Tibial nerve (tissue), 4 donors: ENCODE results near the gene MS4A2. TPM values are rescaled to one million over a fixed set of nuclear protein-coding genes. Genes with fewer than 3 reads are reported as not detected.
"Not testable (repeated sequence)": the region's sequence is repeated elsewhere in the genome, so short reads cannot be mapped to it uniquely, and the experiment has no call there.

Source experiments
- DNase-seq, 2 donors: peaks; one replicate each; pipeline ENCODE4 v3.0.0-alpha.2; 2019; ENCODE audit warnings: low spot score in 2 of 2
- H3K27ac ChIP-seq, 4 donors: fragments of 200-600 bp; sonication (generic) in 3 of 4; one replicate each; pipeline ENCODE4 v1.5.1; 2017 to 2019; ENCODE audit warnings: mild to moderate bottlenecking in 1 of 4
- H3K27me3 ChIP-seq, 2 donors: fragments of 200-600 bp; sonication (generic) in 1 of 2; one replicate each; pipeline versions ENCODE4 v1.5.1 to v1.6.0; 2017 to 2019
- H3K36me3 ChIP-seq, 3 donors: fragments of 200-600 bp; sonication (generic); one replicate each; pipeline ENCODE4 v1.5.1; 2018 to 2019
- H3K4me1 ChIP-seq, 4 donors: fragments of 200-600 bp; sonication (generic) in 3 of 4; one replicate each; pipeline ENCODE4 v1.5.1; 2017 to 2019
- H3K4me3 ChIP-seq, 4 donors: fragments of 200-600 bp; sonication (generic) in 3 of 4; one replicate each; pipeline ENCODE4 v1.5.1; 2017 to 2019; ENCODE audit warnings: mild to moderate bottlenecking in 1 of 4, moderate library complexity in 1 of 4
- H3K9me3 ChIP-seq, 4 donors: fragments of 200-600 bp; sonication (generic) in 3 of 4; one replicate each; pipeline ENCODE4 v1.5.1; 2017 to 2019
- EP300 ChIP-seq, 2 donors: sonication (generic); formaldehyde crosslinking; IDR thresholded peaks; one replicate each; pipeline ENCODE4 v1.6.1; 2017; ENCODE audit warnings: antibody characterized with exemption in 2 of 2, mild to moderate bottlenecking in 1 of 2
- POLR2A ChIP-seq, 2 donors: fragments of 450-650 bp; IDR thresholded peaks; one replicate each; pipeline ENCODE4 v1.6.1; 2017; ENCODE audit warnings: antibody characterized with exemption in 2 of 2, mild to moderate bottlenecking in 2 of 2, moderate library complexity in 2 of 2
- WGBS, 2 donors: methylation state at CpG; one replicate each; pipeline ENCODE4 v1.1.5; 2018; 5-methylcytosine and 5-hydroxymethylcytosine counted together
- total RNA-seq, 4 donors: library from RNA; depleted of rRNA; stranded (reverse); fragments of >200 nt; gene quantifications; one replicate each; pipeline ENCODE4 v1.1.0, GENCODE V29; 2016
- TF ChIP-seq, protein P1 (sequence below), 5 experiments: fragments of 200-600 bp in 3 of 5; fragments of 450-650 bp in 2 of 5; sonication (generic) in 3 of 5; IDR thresholded peaks; one replicate each; pipeline ENCODE4 v1.5.1; 2016 to 2019; ENCODE audit warnings: antibody characterized with exemption in 5 of 5, mild to moderate bottlenecking in 3 of 5, moderate library complexity in 2 of 5

Gene MS4A2
- total RNA-seq, 4 donors from 2014 or later = 1.8 to 1.9 TPM; not detected in 2

DNA sequence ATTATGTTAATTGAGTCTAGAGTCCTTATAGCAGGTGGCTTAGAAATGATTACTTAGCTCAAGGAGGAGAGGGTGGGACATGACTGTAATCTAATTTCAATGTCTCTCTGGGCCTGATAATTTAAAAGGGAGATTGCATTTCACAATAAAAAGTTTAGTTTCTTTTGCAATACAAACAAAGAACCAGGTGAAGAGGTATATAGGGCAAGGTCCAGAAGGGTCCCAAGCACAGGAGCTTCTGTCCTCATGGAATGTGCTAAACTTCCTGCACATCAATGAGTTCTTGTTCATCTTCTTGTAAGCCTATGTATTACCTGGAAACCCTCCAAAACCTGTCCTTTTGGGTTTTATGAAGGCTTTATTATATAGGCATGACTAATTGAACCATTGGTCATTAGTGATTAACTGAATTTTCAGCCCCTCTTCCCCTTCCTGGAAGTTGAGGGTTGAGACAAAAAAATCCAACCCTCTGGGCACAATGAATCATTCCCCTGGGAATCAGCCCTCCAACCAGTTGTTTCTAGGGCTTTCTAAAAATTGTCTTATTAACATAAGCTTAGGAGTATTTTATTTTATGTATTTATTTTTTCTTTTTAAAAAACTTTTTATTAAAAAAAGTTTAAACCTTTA is 37.6 kb downstream of the MS4A2 start:
- Histone ChIP-seq H3K27me3 (no peaks in the 10 kb centered on the region), H3K9me3 (no peaks in the 10 kb centered on the region), H3K36me3 (no peaks in the 10 kb centered on the region), H3K27ac (no peak overlapping the region), H3K4me3 (no peak overlapping the region), H3K4me1 (no peaks in the 10 kb centered on the region)
- TF ChIP-seq EP300 (IDR thresholded peaks at IDR 0.05) (no peak), POLR2A (IDR thresholded peaks at IDR 0.05) (no peak)
- TF ChIP-seq, protein P1, sequence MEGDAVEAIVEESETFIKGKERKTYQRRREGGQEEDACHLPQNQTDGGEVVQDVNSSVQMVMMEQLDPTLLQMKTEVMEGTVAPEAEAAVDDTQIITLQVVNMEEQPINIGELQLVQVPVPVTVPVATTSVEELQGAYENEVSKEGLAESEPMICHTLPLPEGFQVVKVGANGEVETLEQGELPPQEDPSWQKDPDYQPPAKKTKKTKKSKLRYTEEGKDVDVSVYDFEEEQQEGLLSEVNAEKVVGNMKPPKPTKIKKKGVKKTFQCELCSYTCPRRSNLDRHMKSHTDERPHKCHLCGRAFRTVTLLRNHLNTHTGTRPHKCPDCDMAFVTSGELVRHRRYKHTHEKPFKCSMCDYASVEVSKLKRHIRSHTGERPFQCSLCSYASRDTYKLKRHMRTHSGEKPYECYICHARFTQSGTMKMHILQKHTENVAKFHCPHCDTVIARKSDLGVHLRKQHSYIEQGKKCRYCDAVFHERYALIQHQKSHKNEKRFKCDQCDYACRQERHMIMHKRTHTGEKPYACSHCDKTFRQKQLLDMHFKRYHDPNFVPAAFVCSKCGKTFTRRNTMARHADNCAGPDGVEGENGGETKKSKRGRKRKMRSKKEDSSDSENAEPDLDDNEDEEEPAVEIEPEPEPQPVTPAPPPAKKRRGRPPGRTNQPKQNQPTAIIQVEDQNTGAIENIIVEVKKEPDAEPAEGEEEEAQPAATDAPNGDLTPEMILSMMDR (IDR thresholded peaks at IDR 0.05) = no peak
- DNase-seq = no peak

DNA sequence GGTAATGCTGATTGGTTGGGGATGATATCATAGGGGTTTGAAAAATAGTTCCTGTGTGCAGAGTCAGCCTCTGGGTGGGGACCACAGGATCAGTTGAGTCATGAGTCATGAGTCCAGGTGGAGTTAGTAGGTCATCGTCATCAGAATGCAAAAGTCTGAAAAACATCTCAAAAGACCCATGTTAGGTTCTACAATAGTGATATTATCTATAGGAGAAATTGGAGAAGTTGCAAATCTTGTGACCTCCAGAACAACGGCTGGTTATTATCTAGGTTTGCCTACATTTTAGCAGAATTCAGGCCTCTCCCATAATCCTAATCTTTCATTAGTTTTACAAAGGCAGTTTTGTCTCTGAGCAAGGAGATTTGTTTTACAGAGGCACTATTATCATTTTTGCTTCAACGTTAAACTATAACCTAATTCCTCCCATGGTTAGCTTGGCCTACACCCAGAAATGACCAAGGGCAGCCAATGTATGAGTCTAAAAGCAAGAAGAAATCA is 38.9 kb downstream of the MS4A2 start:
- TF ChIP-seq, protein P1 (IDR thresholded peaks at IDR 0.05) = no peak
- TF ChIP-seq POLR2A (IDR thresholded peaks at IDR 0.05) (no peak), EP300 (IDR thresholded peaks at IDR 0.05) (no peak)
- 33 to 38% methylated on average over 3 of the region's 3 CpGs for WGBS, 2 donors
- no peak for DNase-seq
- Histone ChIP-seq H3K27ac (no peak overlapping the region), H3K36me3 (no peaks in the 10 kb centered on the region), H3K27me3 (no peaks in the 10 kb centered on the region), H3K9me3 (no peaks in the 10 kb centered on the region), H3K4me3 (no peak overlapping the region), H3K4me1 (no peaks in the 10 kb centered on the region)

DNA sequence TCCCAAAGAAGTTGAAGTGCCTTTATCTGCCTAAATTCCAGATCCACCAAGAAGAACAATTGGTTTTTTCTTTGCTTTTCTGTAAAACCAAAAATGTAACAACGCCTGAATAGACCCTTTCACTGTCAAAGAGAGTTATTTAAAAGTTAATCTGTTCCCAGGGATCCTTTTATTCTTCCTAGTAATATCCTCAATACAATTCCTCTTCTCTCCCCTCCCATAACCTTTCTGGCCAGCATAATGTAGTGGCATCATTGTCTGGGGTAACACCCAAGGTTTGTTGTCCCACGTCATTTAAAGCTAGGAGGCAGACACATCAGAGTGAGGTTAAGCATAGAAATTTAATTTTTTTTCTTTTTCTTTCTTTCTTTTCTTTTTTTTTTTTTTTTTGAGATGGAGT is 39.9 kb downstream of the MS4A2 start:
- H3K4me1 ChIP-seq = no peaks in the 10 kb centered on the region
- no peak overlapping the region for H3K27ac ChIP-seq
- TF ChIP-seq EP300 (IDR thresholded peaks at IDR 0.05) (no peak), POLR2A (IDR thresholded peaks at IDR 0.05) (no peak)
- TF ChIP-seq, protein P1 (IDR thresholded peaks at IDR 0.05) = no peak

DNA sequence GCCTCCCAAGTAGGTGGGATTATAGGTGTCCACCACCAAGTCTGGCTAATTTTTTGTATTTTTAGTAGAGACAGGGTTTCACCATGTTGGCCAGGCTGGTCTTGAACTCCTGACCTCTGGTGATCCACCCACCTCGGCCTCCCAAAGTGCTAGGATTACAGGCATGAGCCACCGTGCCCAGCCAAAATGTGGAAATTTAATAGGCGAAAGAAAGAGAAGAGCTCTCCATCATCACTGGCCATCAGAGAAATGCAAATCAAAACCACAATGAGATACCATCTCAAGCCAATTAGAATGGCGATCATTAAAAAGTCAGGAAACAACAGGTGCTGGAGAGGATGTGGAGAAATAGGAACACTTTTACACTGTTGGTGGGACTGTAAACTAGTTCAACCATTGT is 40.4 kb downstream of the MS4A2 start:
- H3K9me3 ChIP-seq, H3K27ac ChIP-seq, H3K27me3 ChIP-seq, H3K36me3 ChIP-seq, H3K4me1 ChIP-seq, DNase-seq, H3K4me3 ChIP-seq: not testable (repeated sequence)
- WGBS, 2 donors = 92 to 96% methylated on average over 4 of the region's 4 CpGs

More for the DNA sequence above, 39.9 kb downstream of the MS4A2 start:
- no peak overlapping the region for H3K4me3 ChIP-seq
- no peaks in the 10 kb centered on the region for H3K36me3 ChIP-seq
- no peak for DNase-seq
- no peaks in the 10 kb centered on the region for H3K27me3 ChIP-seq
- WGBS, 2 donors = 51 to 54% methylated on average over 2 of the region's 2 CpGs
- no peaks in the 10 kb centered on the region for H3K9me3 ChIP-seq

DNA sequence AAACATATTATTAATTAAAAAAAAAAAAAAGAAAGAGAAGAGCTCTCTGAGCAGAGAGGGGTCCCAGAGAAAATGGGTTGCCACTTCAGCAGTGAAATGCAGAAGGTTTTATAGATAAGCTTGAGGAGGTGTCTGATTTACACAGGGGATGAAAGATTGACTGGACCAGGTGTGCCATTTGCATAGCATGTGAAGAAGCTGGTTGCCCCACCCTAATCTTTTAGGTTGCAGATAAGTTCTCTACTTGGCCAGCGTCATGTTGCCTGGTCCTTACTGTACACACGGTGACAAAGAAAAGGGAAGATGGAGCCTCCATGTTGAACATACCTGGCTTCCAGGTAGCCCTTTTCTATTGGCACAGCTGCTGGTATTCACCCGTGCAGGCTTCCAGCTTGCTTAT is 41.4 kb downstream of the MS4A2 start:
- Histone ChIP-seq H3K27ac (no peak overlapping the region), H3K9me3 (peaks cover 0 to 10% (median 0%) of the 10 kb centered on the region in 4 donors), H3K36me3 (no peaks in the 10 kb centered on the region), H3K4me3 (no peak overlapping the region), H3K4me1 (no peaks in the 10 kb centered on the region), H3K27me3 (no peaks in the 10 kb centered on the region)
- TF ChIP-seq EP300 (IDR thresholded peaks at IDR 0.05) = no peak
- no peak for TF ChIP-seq POLR2A (IDR thresholded peaks at IDR 0.05)
- TF ChIP-seq, protein P1 (IDR thresholded peaks at IDR 0.05) = no peak
- no peak for DNase-seq
- 78% methylated on average over 3 of the region's 3 CpGs for WGBS, 2 donors

DNA sequence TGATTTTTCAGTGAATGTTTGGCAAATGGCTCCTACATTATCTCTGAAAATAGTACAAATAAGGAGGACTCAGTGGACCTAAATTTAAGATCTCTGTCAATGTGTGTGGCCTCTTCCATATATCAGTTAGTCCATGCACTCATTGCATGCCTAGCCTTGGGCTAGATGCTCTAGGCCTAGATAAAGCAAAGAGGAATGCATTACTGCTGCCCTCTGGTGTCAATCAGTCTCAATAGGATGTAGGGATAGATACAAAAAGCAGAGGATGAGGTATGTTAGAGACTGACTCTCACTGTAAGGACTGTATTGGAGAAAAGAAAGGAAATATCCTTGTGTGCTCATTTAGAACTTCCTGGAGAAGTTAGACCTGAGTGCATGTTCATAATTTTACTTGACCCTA is 42.0 kb downstream of the MS4A2 start:
- no peaks in the 10 kb centered on the region for H3K4me1 ChIP-seq
- no peaks in the 10 kb centered on the region for H3K27me3 ChIP-seq
- no peak overlapping the region for H3K4me3 ChIP-seq
- no peaks in the 10 kb centered on the region for H3K36me3 ChIP-seq
- H3K27ac ChIP-seq = no peak overlapping the region
- TF ChIP-seq, protein P1 (IDR thresholded peaks at IDR 0.05) = peak in 1 of 5 experiments; percentile 20
- no peak for TF ChIP-seq EP300 (IDR thresholded peaks at IDR 0.05)
- H3K9me3 ChIP-seq = peaks cover 0 to 10% (median 0%) of the 10 kb centered on the region in 4 donors
- no peak for DNase-seq
